Natural killer cell (primary cell): ENCODE measurements around the gene UMAD1. TPM values are rescaled to one million over a fixed set of nuclear protein-coding genes. Genes with fewer than 3 reads are reported as not detected.

ENCODE experiments used
- ATAC-seq, 3 donors: fragments of 150-1000 bp in 2 of 3; fragments of 200-7000 bp in 1 of 3; cut with Tn5 transposase; 1 replicate in 1 of 3; 2 replicates in 2 of 3; pipeline ENCODE4 v1.10.0; 2021; ENCODE audit warnings: mild to moderate bottlenecking in 2 of 3, moderate library complexity in 2 of 3
- DNase-seq, 2 donors: peaks; one replicate each; pipeline versions ENCODE4 v3.0.0 to v3.0.0-alpha.2; 2013 to 2021; ENCODE audit warnings: mixed read lengths in 1 of 2
- H3K27ac ChIP-seq: one replicate; pipeline ENCODE4 v1.5.1; 2013; ENCODE audit warnings: mild to moderate bottlenecking, low read length
- H3K27me3 ChIP-seq: one replicate; pipeline ENCODE4 v1.6.1; 2013; ENCODE audit warnings: low read length; ENCODE audit not compliant: control insufficient read depth, insufficient read depth
- H3K36me3 ChIP-seq: one replicate; pipeline ENCODE4 v1.6.1; 2013; ENCODE audit warnings: low read length; ENCODE audit not compliant: control insufficient read depth, insufficient read depth
- H3K4me1 ChIP-seq: one replicate; pipeline ENCODE4 v1.6.1; 2013; ENCODE audit warnings: low read length; ENCODE audit not compliant: control insufficient read depth, insufficient read depth
- H3K4me3 ChIP-seq: one replicate; pipeline ENCODE4 v1.5.1; 2013; ENCODE audit warnings: low read length
- H3K9me3 ChIP-seq: one replicate; pipeline ENCODE4 v1.6.1; 2013; ENCODE audit warnings: low read length; ENCODE audit not compliant: control insufficient read depth, insufficient read depth
- H3K27ac Mint-ChIP-seq, 2 donors: one replicate each; pipeline ENCODE4 v1.8.0; 2022; ENCODE audit warnings: mild to moderate bottlenecking in 2 of 2, mixed read lengths in 2 of 2, moderate library complexity in 1 of 2
- H3K27me3 Mint-ChIP-seq, 2 donors: one replicate each; pipeline ENCODE4 v1.8.0; 2022; ENCODE audit warnings: low read depth in 2 of 2, mixed read lengths in 2 of 2
- H3K36me3 Mint-ChIP-seq: one replicate; pipeline ENCODE4 v1.8.0; 2022; ENCODE audit warnings: mixed read lengths
- H3K4me1 Mint-ChIP-seq, 2 donors: one replicate each; pipeline ENCODE4 v1.8.0; 2022; ENCODE audit warnings: mixed read lengths in 2 of 2
- H3K4me3 Mint-ChIP-seq: one replicate; pipeline ENCODE4 v1.8.0; 2022; ENCODE audit warnings: mild to moderate bottlenecking, moderate library complexity, mixed read lengths
- H3K9me3 Mint-ChIP-seq, 2 donors: one replicate each; pipeline ENCODE4 v1.8.0; 2022; ENCODE audit warnings: mixed read lengths in 2 of 2
- CTCF ChIP-seq: fragments of 200-600 bp; IDR thresholded peaks from one replicate; pipeline ENCODE4 v1.8.0; 2022; ENCODE audit warnings: antibody characterized with exemption
- WGBS: methylation state at CpG from one replicate; pipeline ENCODE4 v1.1.7; 2013; ENCODE audit warnings: missing lambda C conversion rate; ENCODE audit not compliant: insufficient coverage; 5-methylcytosine and 5-hydroxymethylcytosine counted together
- intact Hi-C: fragments of 100-400 bp; cut with micrococcal nuclease; formaldehyde crosslinking; loops from one replicate; pipeline ENCODE4 v1.14.2; 2022
- total RNA-seq, 4 donors: library from RNA; stranded (reverse); fragments of 120-200 nt in 1 of 4; gene quantifications; one replicate each; pipeline versions ENCODE4 v1.2.3 to v1.2.4, GENCODE V29; 2013 to 2022

The UMAD1 gene
- total RNA-seq, 3 donors from 2014 or later (not counting 1 experiment from before 2014, with no cell fraction given): 12.3 to 16.5 (median 14.6) TPM

GRCh38 chr7:7921830-7922229 lies 281.3 kb downstream of the UMAD1 start:
- ATAC-seq: no peak
- intact Hi-C loops: no loop called here
- H3K4me3 Mint-ChIP-seq: no peak overlapping the region

GRCh38 chr7:7922684-7923385 lies 282.3 kb downstream of the UMAD1 start:
- no peaks in the 10 kb centered on the region for H3K36me3 Mint-ChIP-seq
- no peak for TF ChIP-seq CTCF
- intact Hi-C loops: no loop called here
- H3K9me3 Mint-ChIP-seq: no peaks in the 10 kb centered on the region
- H3K27me3 ChIP-seq: no peaks in the 10 kb centered on the region
- H3K4me1 Mint-ChIP-seq: peaks cover 17 to 21% of the 10 kb centered on the region in 2 donors
- H3K9me3 ChIP-seq: no peaks in the 10 kb centered on the region
- no peak overlapping the region for H3K4me3 ChIP-seq
- H3K4me3 Mint-ChIP-seq: no peak overlapping the region
- H3K4me1 ChIP-seq: peaks cover 3% of the 10 kb centered on the region
- no peaks in the 10 kb centered on the region for H3K36me3 ChIP-seq
- H3K27me3 Mint-ChIP-seq: no peaks in the 10 kb centered on the region
- peak overlapping the region in 1 of 2 donors; percentile 9 for H3K27ac Mint-ChIP-seq
- H3K27ac ChIP-seq: no peak overlapping the region
- 98% methylated on average over 6 of the region's 7 CpGs for WGBS
- DNase-seq: no peak
- no peak for ATAC-seq

More at GRCh38 chr7:7921830-7922229, 281.3 kb downstream of the UMAD1 start:
- no peak for TF ChIP-seq CTCF
- Histone ChIP-seq H3K9me3 (no peaks in the 10 kb centered on the region), H3K36me3 (no peaks in the 10 kb centered on the region), H3K4me3 (no peak overlapping the region), H3K27me3 (no peaks in the 10 kb centered on the region), H3K27ac (no peak overlapping the region), H3K4me1 (peaks cover 3% of the 10 kb centered on the region)
- peak in 1 of 2 donors; percentile 7 for DNase-seq
- Mint-ChIP-seq H3K27me3 (no peaks in the 10 kb centered on the region), H3K36me3 (no peaks in the 10 kb centered on the region), H3K27ac (no peak overlapping the region), H3K9me3 (no peaks in the 10 kb centered on the region), H3K4me1 (peaks cover 17 to 21% of the 10 kb centered on the region in 2 donors)

GRCh38 chr7:7923818-7924217 lies 283.3 kb downstream of the UMAD1 start:
- no peak overlapping the region for H3K27ac ChIP-seq
- Mint-ChIP-seq H3K36me3 (no peaks in the 10 kb centered on the region), H3K4me1 (peaks cover 17 to 21% of the 10 kb centered on the region in 2 donors), H3K27ac (peak overlapping the region; percentile 0 to 9), H3K9me3 (no peaks in the 10 kb centered on the region), H3K27me3 (no peaks in the 10 kb centered on the region), H3K4me3 (peak overlapping the region; percentile 40)
- no peak overlapping the region for H3K4me3 ChIP-seq
- intact Hi-C loops: no loop called here
- DNase-seq (peak in 1 of 2 donors; percentile 23), ATAC-seq (peak in 1 of 3 donors; percentile 54)
- no peaks in the 10 kb centered on the region for H3K36me3 ChIP-seq
- H3K4me1 ChIP-seq: peaks cover 3% of the 10 kb centered on the region
- no peaks in the 10 kb centered on the region for H3K9me3 ChIP-seq
- no peak for TF ChIP-seq CTCF
- H3K27me3 ChIP-seq: no peaks in the 10 kb centered on the region
- 14% methylated on average over 1 of the region's 1 CpG for WGBS

GRCh38 chr7:7924303-7924702 lies 283.8 kb downstream of the UMAD1 start:
- no peaks in the 10 kb centered on the region for H3K9me3 Mint-ChIP-seq
- H3K27ac Mint-ChIP-seq: peak overlapping the region in 1 of 2 donors; percentile 9
- Histone ChIP-seq H3K27ac (no peak overlapping the region), H3K4me1 (peaks cover 3% of the 10 kb centered on the region), H3K36me3 (no peaks in the 10 kb centered on the region), H3K9me3 (no peaks in the 10 kb centered on the region), H3K4me3 (no peak overlapping the region), H3K27me3 (no peaks in the 10 kb centered on the region)
- no peak overlapping the region for H3K4me3 Mint-ChIP-seq
- no peak for TF ChIP-seq CTCF
- peak in 1 of 2 donors; percentile 11 for DNase-seq
- H3K4me1 Mint-ChIP-seq: peaks cover 17% of the 10 kb centered on the region in 2 donors
- H3K27me3 Mint-ChIP-seq: no peaks in the 10 kb centered on the region
- intact Hi-C loops: no loop called here
- no peaks in the 10 kb centered on the region for H3K36me3 Mint-ChIP-seq
- ATAC-seq: peak in 1 of 3 donors; percentile 25
